HG03139 (cell line): ENCODE measurements around the gene MOV10L1.

Experiments
- ATAC-seq: cut with Tn5 transposase; IDR thresholded peaks from one replicate; pipeline ENCODE4 v1.9.1; 2021; ENCODE audit not compliant: unreplicated experiment

MOV10L1 gene

GRCh38 chr22:50173311-50173982, 83.6 kb downstream of the MOV10L1 start:
- no peak for ATAC-seq

- ATAC-seq, result no peak
Measured at GRCh38 chr22:50173983-50174355, 84.2 kb downstream of the MOV10L1 start.

GRCh38 chr22:50174382-50175190, 84.8 kb downstream of the MOV10L1 start:
- ATAC-seq, result no peak

GRCh38 chr22:50175191-50175461, 85.3 kb downstream of the MOV10L1 start:
- no peak for ATAC-seq

GRCh38 chr22:50175921-50176849, 86.4 kb downstream of the MOV10L1 start:
- no peak for ATAC-seq

GRCh38 chr22:50176850-50177536, 87.2 kb downstream of the MOV10L1 start:
- ATAC-seq, result no peak

- no peak for ATAC-seq
Measured at GRCh38 chr22:50177537-50178470, 88.0 kb downstream of the MOV10L1 start.

GRCh38 chr22:50178471-50178864, 88.7 kb downstream of the MOV10L1 start:
- ATAC-seq, result no peak

GRCh38 chr22:50178871-50179869, 89.4 kb downstream of the MOV10L1 start:
- no peak for ATAC-seq

GRCh38 chr22:50179937-50180726, 90.3 kb downstream of the MOV10L1 start:
- no peak for ATAC-seq

- ATAC-seq, result no peak
Measured at GRCh38 chr22:50180727-50181521, 91.1 kb downstream of the MOV10L1 start.

GRCh38 chr22:50182176-50183081, 92.6 kb downstream of the MOV10L1 start:
- ATAC-seq, result no peak

GRCh38 chr22:50183141-50183971, 93.5 kb downstream of the MOV10L1 start:
- ATAC-seq, result no peak

- no peak for ATAC-seq
Measured at GRCh38 chr22:50184004-50184901, 94.4 kb downstream of the MOV10L1 start.
